ENCODE measurements around the gene XPO6. TPM values are rescaled to one million over a fixed set of nuclear protein-coding genes. Genes with fewer than 3 reads are reported as not detected.

XPO6 gene
- total RNA-seq, 4 donors from 2014 or later: 69.0 to 90.8 (median 76.0) TPM

GRCh38 chr16:28186752-28187151, 25.0 kb downstream of the XPO6 start:
- Histone ChIP-seq H3K36me3 (peaks cover 0 to 5% (median 0%) of the 10 kb centered on the region in 3 donors), H3K9me3 (no peaks in the 10 kb centered on the region), H3K4me1 (peaks cover 19 to 76% (median 23%) of the 10 kb centered on the region in 3 donors), H3K4me3 (no peak overlapping the region), H3K27me3 (no peaks in the 10 kb centered on the region), H3K27ac (peak overlapping the region in 1 of 4 donors; percentile 16)
- no peak for DNase-seq
- intact Hi-C loops (cut with DNase I): no loop called here
- TF ChIP-seq POLR2A (IDR thresholded peaks at IDR 0.05) (no peak), CTCF (IDR thresholded peaks at IDR 0.05) (no peak)
- 83 to 90% methylated on average over 3 to 4 of the region's 4 CpGs for WGBS, 2 donors

- Histone ChIP-seq H3K4me3 (no peak overlapping the region), H3K4me1 (peaks cover 22 to 76% (median 24%) of the 10 kb centered on the region in 3 donors), H3K27ac (no peak overlapping the region), H3K9me3 (no peaks in the 10 kb centered on the region), H3K36me3 (peaks cover 0 to 6% (median 0%) of the 10 kb centered on the region in 3 donors), H3K27me3 (no peaks in the 10 kb centered on the region)
- intact Hi-C loops (cut with DNase I): no loop called here
- no peak for DNase-seq
- TF ChIP-seq CTCF (IDR thresholded peaks at IDR 0.05) (no peak), POLR2A (IDR thresholded peaks at IDR 0.05) (no peak)
- WGBS, 2 donors: 55 to 89% methylated on average over 1 of the region's 1 CpG
Measured at GRCh38 chr16:28185696-28186095, 26.1 kb downstream of the XPO6 start.

- intact Hi-C loops (cut with DNase I): no loop called here
- H3K4me3 ChIP-seq: no peak overlapping the region
- DNase-seq: no peak
- H3K27ac ChIP-seq: no peak overlapping the region
- TF ChIP-seq POLR2A (IDR thresholded peaks at IDR 0.05) (no peak), CTCF (IDR thresholded peaks at IDR 0.05) (no peak)
- peaks cover 0 to 12% (median 0%) of the 10 kb centered on the region in 3 donors for H3K36me3 ChIP-seq
- peaks cover 22 to 71% (median 24%) of the 10 kb centered on the region in 3 donors for H3K4me1 ChIP-seq
- no peaks in the 10 kb centered on the region for H3K9me3 ChIP-seq
- 94 to 95% methylated on average over 2 of the region's 2 CpGs for WGBS, 2 donors
- H3K27me3 ChIP-seq: no peaks in the 10 kb centered on the region
Measured at GRCh38 chr16:28184625-28185024, 27.1 kb downstream of the XPO6 start.

GRCh38 chr16:28183930-28184329, 27.8 kb downstream of the XPO6 start:
- Histone ChIP-seq H3K36me3 (peaks cover 0 to 11% (median 0%) of the 10 kb centered on the region in 3 donors), H3K27ac (no peak overlapping the region), H3K9me3 (no peaks in the 10 kb centered on the region), H3K4me1 (peaks cover 15 to 64% (median 19%) of the 10 kb centered on the region in 3 donors), H3K27me3 (no peaks in the 10 kb centered on the region), H3K4me3 (no peak overlapping the region)
- no peak for DNase-seq
- 80 to 84% methylated on average over 4 of the region's 4 CpGs for WGBS, 2 donors
- intact Hi-C loops (cut with DNase I): no loop called here
- TF ChIP-seq CTCF (IDR thresholded peaks at IDR 0.05) (no peak), POLR2A (IDR thresholded peaks at IDR 0.05) (no peak)

- WGBS, 2 donors: 82 to 87% methylated on average over 3 of the region's 3 CpGs
- no peak overlapping the region for H3K4me3 ChIP-seq
- no peak for TF ChIP-seq POLR2A (IDR thresholded peaks at IDR 0.05)
- no peak for DNase-seq
- H3K36me3 ChIP-seq: peaks cover 0 to 10% (median 0%) of the 10 kb centered on the region in 3 donors
- no peaks in the 10 kb centered on the region for H3K27me3 ChIP-seq
- H3K27ac ChIP-seq: no peak overlapping the region
- intact Hi-C loops (cut with DNase I): no loop called here
- H3K9me3 ChIP-seq: no peaks in the 10 kb centered on the region
- peaks cover 11 to 59% (median 19%) of the 10 kb centered on the region in 3 donors for H3K4me1 ChIP-seq
Measured at GRCh38 chr16:28183484-28183883, 28.3 kb downstream of the XPO6 start.

- Histone ChIP-seq H3K4me3 (no peak overlapping the region), H3K4me1 (peaks cover 11 to 53% (median 19%) of the 10 kb centered on the region in 3 donors), H3K36me3 (peaks cover 0 to 17% (median 0%) of the 10 kb centered on the region in 3 donors), H3K27ac (no peak overlapping the region), H3K27me3 (no peaks in the 10 kb centered on the region), H3K9me3 (no peaks in the 10 kb centered on the region)
- intact Hi-C loops (cut with DNase I): no loop called here
- WGBS, 2 donors: 82 to 87% methylated on average over 3 of the region's 3 CpGs
- TF ChIP-seq CTCF (IDR thresholded peaks at IDR 0.05): no peak
- no peak for DNase-seq
Measured at GRCh38 chr16:28182801-28183200, 29.0 kb downstream of the XPO6 start.
